BLaER1 treated with 17β-estradiol and CSF1 and Interleukin-3, amounts not matched to agents 10 nM and 100 nM (cell line): ENCODE measurements around the gene ZNF862.

Experiments
- H3K27ac ChIP-seq, 11 experiments: shearing (Covaris generic); formaldehyde crosslinking; 2 replicates each; pipeline ENCODE4 v1.8.1; 2022
- H3K27me3 ChIP-seq, 11 experiments: shearing (Covaris generic); formaldehyde crosslinking; 2 replicates each; pipeline ENCODE4 v1.8.1; 2022
- H3K36me3 ChIP-seq, 11 experiments: shearing (Covaris generic); formaldehyde crosslinking; 2 replicates each; pipeline ENCODE4 v1.8.1; 2022
- H3K4me1 ChIP-seq, 10 experiments: shearing (Covaris generic); formaldehyde crosslinking; 2 replicates each; pipeline ENCODE4 v1.8.1; 2022
- H3K4me2 ChIP-seq, 11 experiments: shearing (Covaris generic); formaldehyde crosslinking; 2 replicates each; pipeline ENCODE4 v1.8.1; 2022
- H3K4me3 ChIP-seq, 10 experiments: shearing (Covaris generic); formaldehyde crosslinking; 2 replicates each; pipeline ENCODE4 v1.8.1; 2022
- H3K9ac ChIP-seq, 11 experiments: shearing (Covaris generic); formaldehyde crosslinking; 2 replicates each; pipeline ENCODE4 v1.8.1; 2022
- H3K9me3 ChIP-seq, 11 experiments: shearing (Covaris generic); formaldehyde crosslinking; replicated peaks in 1 of 11; 2 replicates each; pipeline ENCODE4 v1.8.1; 2022
- H4K20me1 ChIP-seq, 11 experiments: shearing (Covaris generic); formaldehyde crosslinking; 2 replicates each; pipeline ENCODE4 v1.8.1; 2022
- Cebpa-rat ChIP-seq, 11 experiments: shearing (Covaris generic); IDR thresholded peaks; 2 replicates each; pipeline ENCODE4 v1.8.1; 2022

Gene ZNF862

DNA sequence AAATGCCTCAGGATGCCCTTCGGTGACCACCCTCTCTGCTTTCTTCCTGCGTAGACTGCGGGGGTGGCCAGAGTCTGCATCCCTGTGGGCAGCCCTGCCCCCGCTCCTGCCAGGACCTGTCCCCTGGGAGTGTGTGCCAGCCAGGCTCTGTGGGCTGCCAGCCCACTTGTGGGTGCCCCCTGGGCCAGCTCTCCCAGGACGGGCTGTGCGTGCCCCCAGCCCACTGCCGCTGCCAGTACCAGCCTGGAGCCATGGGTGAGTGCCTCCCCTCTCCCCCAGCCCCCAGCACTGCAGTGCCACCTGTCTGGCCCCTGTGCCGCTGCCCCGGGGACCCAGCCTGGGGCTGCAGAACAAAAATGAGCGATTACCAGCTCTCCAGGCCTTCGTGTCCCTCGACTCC, 23.1 kb upstream of the ZNF862 start:
- Histone ChIP-seq H3K4me2 (peak overlapping the region in 10 of 11 experiments; percentile 7 to 80 (median 76); a peak in 19 of 22 replicates), H3K9ac (peak overlapping the region in 2 of 11 experiments; percentile 19 to 29; a peak in 3 of 22 replicates)

GRCh38 chr7:149815661-149816266, 22.4 kb upstream of the ZNF862 start:
- Histone ChIP-seq H3K4me3 (no peak overlapping the region), H3K36me3 (no peaks in the 10 kb centered on the region), H3K4me2 (peak overlapping the region in 10 of 11 experiments; percentile 7 to 80 (median 76); a peak in 16 of 22 replicates), H3K4me1 (peaks cover 4 to 81% (median 74%) of the 10 kb centered on the region in 10 experiments; a peak in 19 of 20 replicates), H3K27ac (no peak overlapping the region; a peak in 1 of 22 replicates), H3K9ac (peak overlapping the region in 2 of 11 experiments; percentile 19 to 29; a peak in 3 of 22 replicates), H4K20me1 (peaks cover 0 to 22% (median 0%) of the 10 kb centered on the region in 11 experiments; a peak in 2 of 22 replicates), H3K27me3 (peaks cover 0 to 5% (median 0%) of the 10 kb centered on the region in 11 experiments; a peak in 1 of 22 replicates), H3K9me3 (no peaks in the 10 kb centered on the region)
- TF ChIP-seq Cebpa-rat (IDR thresholded peaks at IDR 0.05) = no peak

More for the DNA sequence above, 23.1 kb upstream of the ZNF862 start:
- no peak for TF ChIP-seq Cebpa-rat (IDR thresholded peaks at IDR 0.05)
- Histone ChIP-seq H4K20me1 (peaks cover 0 to 21% (median 0%) of the 10 kb centered on the region in 11 experiments; a peak in 2 of 22 replicates), H3K4me3 (no peak overlapping the region), H3K27me3 (peaks cover 0 to 5% (median 0%) of the 10 kb centered on the region in 11 experiments; a peak in 1 of 22 replicates), H3K4me1 (peaks cover 4 to 75% (median 67%) of the 10 kb centered on the region in 10 experiments; a peak in 19 of 20 replicates), H3K27ac (no peak overlapping the region; a peak in 1 of 22 replicates), H3K9me3 (no peaks in the 10 kb centered on the region), H3K36me3 (no peaks in the 10 kb centered on the region)

GRCh38 chr7:149816267-149816751, 21.9 kb upstream of the ZNF862 start:
- Histone ChIP-seq H3K9me3 (no peaks in the 10 kb centered on the region), H3K36me3 (no peaks in the 10 kb centered on the region), H3K4me2 (peak overlapping the region in 8 of 11 experiments; percentile 5 to 80 (median 78); a peak in 12 of 22 replicates), H3K27me3 (peaks cover 0 to 5% (median 0%) of the 10 kb centered on the region in 11 experiments; a peak in 1 of 22 replicates), H3K27ac (no peak overlapping the region), H3K9ac (no peak overlapping the region), H3K4me1 (peaks cover 4 to 87% (median 79%) of the 10 kb centered on the region in 10 experiments; a peak in 19 of 20 replicates), H3K4me3 (no peak overlapping the region), H4K20me1 (peaks cover 0 to 23% (median 0%) of the 10 kb centered on the region in 11 experiments; a peak in 3 of 22 replicates)
- TF ChIP-seq Cebpa-rat (IDR thresholded peaks at IDR 0.05) = no peak

- H3K9me3 ChIP-seq = no peaks in the 10 kb centered on the region
- TF ChIP-seq Cebpa-rat (IDR thresholded peaks at IDR 0.05) = no peak
- peaks cover 7 to 92% (median 84%) of the 10 kb centered on the region in 10 experiments; a peak in 19 of 20 replicates for H3K4me1 ChIP-seq
- H3K27me3 ChIP-seq = peaks cover 0 to 5% (median 0%) of the 10 kb centered on the region in 11 experiments; a peak in 1 of 22 replicates
- no peaks in the 10 kb centered on the region for H3K36me3 ChIP-seq
- H3K27ac ChIP-seq = no peak overlapping the region
- peak overlapping the region in 1 of 11 experiments; percentile 44; a peak in 1 of 22 replicates for H3K9ac ChIP-seq
- peaks cover 0 to 28% (median 0%) of the 10 kb centered on the region in 11 experiments; a peak in 3 of 22 replicates for H4K20me1 ChIP-seq
- H3K4me2 ChIP-seq = peak overlapping the region in 8 of 11 experiments; percentile 18 to 95 (median 78); a peak in 12 of 22 replicates
- no peak overlapping the region for H3K4me3 ChIP-seq
Observed at GRCh38 chr7:149816794-149817193, 21.4 kb upstream of the ZNF862 start.

GRCh38 chr7:149817301-149817771, 20.8 kb upstream of the ZNF862 start:
- H3K9ac ChIP-seq = 0 out of 22 replicates have a peak overlapping the region, but pooled peaks of 1 of the 11 experiments have one; percentile 13
- H3K4me3 ChIP-seq = no peak overlapping the region
- peaks cover 0 to 9% (median 0%) of the 10 kb centered on the region in 11 experiments; a peak in 3 of 22 replicates for H3K27me3 ChIP-seq
- H4K20me1 ChIP-seq = peaks cover 0 to 32% (median 0%) of the 10 kb centered on the region in 11 experiments; a peak in 3 of 22 replicates
- H3K36me3 ChIP-seq = no peaks in the 10 kb centered on the region
- peaks cover 13 to 96% (median 90%) of the 10 kb centered on the region in 10 experiments for H3K4me1 ChIP-seq
- no peak for TF ChIP-seq Cebpa-rat (IDR thresholded peaks at IDR 0.05)
- no peak overlapping the region for H3K27ac ChIP-seq
- peak overlapping the region in 8 of 11 experiments; percentile 54 to 95 (median 78); a peak in 14 of 22 replicates for H3K4me2 ChIP-seq
- H3K9me3 ChIP-seq = no peaks in the 10 kb centered on the region

GRCh38 chr7:149817836-149818535, 20.2 kb upstream of the ZNF862 start:
- Histone ChIP-seq H3K4me2 (peak overlapping the region in 9 of 11 experiments; percentile 28 to 95 (median 75); a peak in 18 of 22 replicates), H3K9me3 (no peaks in the 10 kb centered on the region), H3K4me1 (peaks cover 19 to 99% (median 96%) of the 10 kb centered on the region in 10 experiments), H3K9ac (peak overlapping the region in 2 of 11 experiments; percentile 7 to 13; a peak in 2 of 22 replicates), H4K20me1 (peaks cover 0 to 32% (median 0%) of the 10 kb centered on the region in 11 experiments; a peak in 3 of 22 replicates), H3K27me3 (peaks cover 0 to 15% (median 0%) of the 10 kb centered on the region in 11 experiments; a peak in 3 of 22 replicates), H3K27ac (no peak overlapping the region), H3K36me3 (no peaks in the 10 kb centered on the region), H3K4me3 (no peak overlapping the region)
- TF ChIP-seq Cebpa-rat (IDR thresholded peaks at IDR 0.05) = no peak

GRCh38 chr7:149818536-149818840, 19.7 kb upstream of the ZNF862 start:
- Histone ChIP-seq H3K4me3 (no peak overlapping the region), H4K20me1 (peaks cover 0 to 32% (median 0%) of the 10 kb centered on the region in 11 experiments; a peak in 3 of 22 replicates), H3K27me3 (peaks cover 0 to 18% (median 0%) of the 10 kb centered on the region in 11 experiments; a peak in 3 of 22 replicates), H3K36me3 (no peaks in the 10 kb centered on the region), H3K9ac (no peak overlapping the region), H3K4me2 (peak overlapping the region in 9 of 11 experiments; percentile 28 to 95 (median 75); a peak in 16 of 22 replicates), H3K4me1 (peaks cover 24 to 99% (median 96%) of the 10 kb centered on the region in 10 experiments), H3K27ac (no peak overlapping the region), H3K9me3 (no peaks in the 10 kb centered on the region)
- TF ChIP-seq Cebpa-rat (IDR thresholded peaks at IDR 0.05) = no peak
